DOHH2 (cell line): ENCODE measurements around the gene MS4A7.

ENCODE experiments used
- CTCF ChIP-seq: fragments of 200-600 bp; sonication (generic); IDR thresholded peaks from one replicate; pipeline ENCODE4 v1.5.1; 2014; ENCODE audit warnings: antibody characterized with exemption, mild to moderate bottlenecking, low read depth, low read length; ENCODE audit not compliant: poor library complexity, severe bottlenecking
- EZH2phosphoT487 ChIP-seq: fragments of 200-600 bp; sonication (generic); IDR thresholded peaks from 2 replicates; pipeline ENCODE4 v1.6.1; 2017; ENCODE audit warnings: borderline replicate concordance, mild to moderate bottlenecking, antibody characterized with exemption, low read length, moderate library complexity, mixed read lengths

- TF ChIP-seq CTCF (no peak), EZH2phosphoT487 (no peak)
Observed at GRCh38 chr11:60375316-60375715, 3.0 kb upstream of the MS4A7 start.
